Endothelial cell of umbilical vein (primary cell): ENCODE results near the gene CCDC177. TPM values are rescaled to one million over a fixed set of nuclear protein-coding genes. Genes with fewer than 3 reads are reported as not detected.

Source experiments
- BruUV-seq: library from RNA; stranded (reverse); fragments of 400-500 nt; replicated peaks from 2 replicates; lab custom pipeline; 2021; lab: Mats Ljungman, UMichigan
- CTCF ChIA-PET: fragments of 300-600, 350-600 bp; sonication (Branson Sonifier 250); formaldehyde crosslinking; loops from one replicate; lab custom pipeline; 2021; ENCODE audit warnings: antibody characterized with exemption, inconsistent platforms; lab: Charles Lee
- POLR2A ChIA-PET: fragments of 300-600, 350-600 bp; sonication (Branson Sonifier 250); formaldehyde crosslinking; loops from one replicate; lab custom pipeline; 2021; ENCODE audit warnings: antibody characterized with exemption, inconsistent platforms; lab: Charles Lee
- DNase-seq: peaks from one replicate; pipeline ENCODE4 v3.0.0-alpha.2; 2011; ENCODE audit warnings: low read depth, low spot score
- FAIRE-seq: peaks from 2 replicates; lab custom pipeline; 2011; peaks lifted over from hg19 to GRCh38; lab: Jason Lieb, UNC
- H2AFZ ChIP-seq: 2 replicates; pipeline ENCODE4 v1.6.0; 2012; ENCODE audit warnings: low read depth, low read length, control low read depth, inconsistent platforms
- H3K27ac ChIP-seq: 2 replicates; pipeline ENCODE4 v1.5.1; 2011; ENCODE audit warnings: low read depth, mild to moderate bottlenecking, control low read depth, low read length, moderate library complexity; ENCODE audit not compliant: insufficient read depth
- H3K27me3 ChIP-seq, 2 experiments: 2 replicates each; pipeline versions ENCODE4 v1.6.0 to v1.6.1; 2011; ENCODE audit warnings: low read length in 2 of 2, mixed read lengths in 1 of 2; ENCODE audit not compliant: control insufficient read depth in 2 of 2, insufficient read depth in 2 of 2
- H3K36me3 ChIP-seq, 2 experiments: 2 replicates in 1 of 2; 3 replicates in 1 of 2; pipeline ENCODE4 v1.5.1; 2011; ENCODE audit warnings: low read length in 2 of 2, mild to moderate bottlenecking in 1 of 2, moderate library complexity in 1 of 2; ENCODE audit not compliant: control insufficient read depth in 2 of 2, insufficient read depth in 2 of 2; ENCODE audit errors: extremely low read depth in 1 of 2
- H3K4me1 ChIP-seq: 3 replicates; pipeline ENCODE4 v1.5.1; 2011; ENCODE audit warnings: mild to moderate bottlenecking, low read length; ENCODE audit not compliant: control insufficient read depth, insufficient read depth; ENCODE audit errors: extremely low read depth
- H3K4me2 ChIP-seq: 2 replicates; pipeline ENCODE4 v1.6.1; 2011; ENCODE audit warnings: low read length, control low read depth, mixed read lengths; ENCODE audit not compliant: insufficient read depth
- H3K4me3 ChIP-seq, 3 experiments: fragments of 200-600 bp in 1 of 3; sonication (generic), shearing (Covaris generic) in 1 of 3; replicated peaks in 1 of 3; 2 replicates each; pipeline ENCODE4 v1.5.1; 2011 to 2016; ENCODE audit warnings: control low read depth in 3 of 3, low read length in 3 of 3, mild to moderate bottlenecking in 2 of 3, inconsistent platforms in 1 of 3, low read depth in 1 of 3, moderate library complexity in 1 of 3; ENCODE audit not compliant: insufficient read depth in 1 of 3
- H3K79me2 ChIP-seq: 2 replicates; pipeline ENCODE4 v1.6.0; 2012; ENCODE audit warnings: low read length, inconsistent platforms; ENCODE audit not compliant: control insufficient read depth, insufficient read depth
- H3K9ac ChIP-seq: replicated peaks from 2 replicates; pipeline ENCODE3; 2011; ENCODE audit warnings: low read length, control low read depth; ENCODE audit not compliant: insufficient read depth; ENCODE audit errors: extremely low read depth
- H3K9me1 ChIP-seq: replicated peaks from 3 replicates; pipeline ENCODE4 v1.6.0; 2011; ENCODE audit warnings: mild to moderate bottlenecking, low read length; ENCODE audit not compliant: control insufficient read depth, insufficient read depth; ENCODE audit errors: extremely low read depth
- H3K9me3 ChIP-seq: replicated peaks from 2 replicates; pipeline ENCODE4 v1.5.1; 2012; ENCODE audit warnings: low read length, inconsistent platforms; ENCODE audit not compliant: control insufficient read depth, insufficient read depth
- H4K20me1 ChIP-seq: replicated peaks from 2 replicates; pipeline ENCODE3; 2011; ENCODE audit warnings: mild to moderate bottlenecking, low read length; ENCODE audit not compliant: control insufficient read depth, insufficient read depth; ENCODE audit errors: extremely low read depth
- EZH2 ChIP-seq: IDR thresholded peaks from 2 replicates; pipeline ENCODE4 v1.6.1; 2012; ENCODE audit warnings: borderline replicate concordance, low read depth, mild to moderate bottlenecking, moderate library complexity, low read length, inconsistent platforms; ENCODE audit not compliant: severe bottlenecking
- FOS ChIP-seq: IDR thresholded peaks from 2 replicates; pipeline ENCODE4 v1.6.1; 2011; ENCODE audit warnings: mild to moderate bottlenecking, low read length, moderate library complexity, borderline replicate concordance; ENCODE audit not compliant: insufficient read depth
- GATA2 ChIP-seq: IDR thresholded peaks from 2 replicates; pipeline ENCODE4 v1.7.0; 2011; ENCODE audit warnings: low read depth, mild to moderate bottlenecking, moderate library complexity, mixed read lengths, low read length; ENCODE audit not compliant: insufficient read length, insufficient read depth
- JUN ChIP-seq: IDR thresholded peaks from 2 replicates; pipeline ENCODE4 v1.6.1; 2011; ENCODE audit warnings: borderline replicate concordance, low read depth; ENCODE audit not compliant: insufficient read length, insufficient read depth
- MAX ChIP-seq: IDR thresholded peaks from 2 replicates; pipeline ENCODE4 v1.6.1; 2011; ENCODE audit not compliant: insufficient read depth, insufficient read length
- MYC ChIP-seq: IDR thresholded peaks from one replicate; pipeline ENCODE4 v1.6.1; 2011; ENCODE audit warnings: mild to moderate bottlenecking, low read depth, low read length
- POLR2A ChIP-seq: IDR thresholded peaks from 2 replicates; pipeline ENCODE4 v1.6.1; 2012; ENCODE audit warnings: low read depth, mild to moderate bottlenecking, control low read depth, low read length
- POLR2AphosphoS5 ChIP-seq: IDR thresholded peaks from 2 replicates; pipeline ENCODE4 v1.6.1; 2012; ENCODE audit warnings: low read depth, mild to moderate bottlenecking, control low read depth, low read length, moderate library complexity; ENCODE audit not compliant: insufficient read depth
- dilution Hi-C: fragments of 300-500 bp; cut with MboI; formaldehyde crosslinking; loops from one replicate; pipeline ENCODE4 v1.15.0; 2019; ENCODE audit warnings: low sequenced_read_pairs; ENCODE audit not compliant: extremely low pct_ligation_motif_present
- intact Hi-C: fragments of 100-400 bp; cut with micrococcal nuclease; formaldehyde crosslinking; loops from one replicate; pipeline ENCODE4 v1.10.0; 2022
- polyA plus RNA-seq, 4 experiments: library from polyadenylated mRNA; depleted of rRNA in 3 of 4; stranded (reverse) in 3 of 4; unstranded in 1 of 4; fragments of >200 nt; gene quantifications; 2 replicates each; pipeline versions ENCODE4 v1.2.1 to v1.2.3, GENCODE V29; 2011 to 2012; ENCODE audit warnings: missing spikeins in 1 of 4
- total RNA-seq: library from RNA; stranded (reverse); gene quantifications from 2 replicates; pipeline ENCODE4 v1.2.3, GENCODE V29; 2021
- TF ChIP-seq, protein P1 (sequence below), 2 donors: IDR thresholded peaks; 1 replicate in 1 of 2; 2 replicates in 1 of 2; pipeline ENCODE4 v1.5.1; 2011; ENCODE audit warnings: low read length in 2 of 2, mild to moderate bottlenecking in 2 of 2, moderate library complexity in 2 of 2, control low read depth in 1 of 2, inconsistent platforms in 1 of 2, low read depth in 1 of 2; ENCODE audit not compliant: insufficient read depth in 1 of 2; ENCODE audit errors: extremely low read depth in 1 of 2

CCDC177 gene
- total and polyA plus RNA-seq, 2 donors (not counting 3 experiments of a cell fraction or from before 2014, with no cell fraction given): not detected

GRCh38 chr14:69619012-69619411 is 44.3 kb upstream of the CCDC177 start:
- Histone ChIP-seq H3K36me3 (no peaks in the 10 kb centered on the region), H3K27me3 (no peaks in the 10 kb centered on the region), H3K4me2 (no peak overlapping the region), H3K4me1 (peaks cover 16% of the 10 kb centered on the region), H3K4me3 (no peak overlapping the region), H3K9me3 (no peaks in the 10 kb centered on the region), H2AFZ (no peak overlapping the region), H3K79me2 (peaks cover 70% of the 10 kb centered on the region), H3K9ac (no peak overlapping the region), H3K9me1 (no peaks in the 10 kb centered on the region), H3K27ac (no peak overlapping the region), H4K20me1 (peaks cover 3% of the 10 kb centered on the region)
- intact Hi-C loops: no loop called here
- ChIA-PET POLR2A (no interaction called here), CTCF (no interaction called here)
- BruUV-seq: no TSS peak
- DNase-seq: no peak
- TF ChIP-seq EZH2: no peak
- TF ChIP-seq MAX: no peak
- TF ChIP-seq JUN: no peak
- TF ChIP-seq, protein P1, sequence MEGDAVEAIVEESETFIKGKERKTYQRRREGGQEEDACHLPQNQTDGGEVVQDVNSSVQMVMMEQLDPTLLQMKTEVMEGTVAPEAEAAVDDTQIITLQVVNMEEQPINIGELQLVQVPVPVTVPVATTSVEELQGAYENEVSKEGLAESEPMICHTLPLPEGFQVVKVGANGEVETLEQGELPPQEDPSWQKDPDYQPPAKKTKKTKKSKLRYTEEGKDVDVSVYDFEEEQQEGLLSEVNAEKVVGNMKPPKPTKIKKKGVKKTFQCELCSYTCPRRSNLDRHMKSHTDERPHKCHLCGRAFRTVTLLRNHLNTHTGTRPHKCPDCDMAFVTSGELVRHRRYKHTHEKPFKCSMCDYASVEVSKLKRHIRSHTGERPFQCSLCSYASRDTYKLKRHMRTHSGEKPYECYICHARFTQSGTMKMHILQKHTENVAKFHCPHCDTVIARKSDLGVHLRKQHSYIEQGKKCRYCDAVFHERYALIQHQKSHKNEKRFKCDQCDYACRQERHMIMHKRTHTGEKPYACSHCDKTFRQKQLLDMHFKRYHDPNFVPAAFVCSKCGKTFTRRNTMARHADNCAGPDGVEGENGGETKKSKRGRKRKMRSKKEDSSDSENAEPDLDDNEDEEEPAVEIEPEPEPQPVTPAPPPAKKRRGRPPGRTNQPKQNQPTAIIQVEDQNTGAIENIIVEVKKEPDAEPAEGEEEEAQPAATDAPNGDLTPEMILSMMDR (IDR thresholded peaks at IDR 0.05; ENCODE audit: extremely low read depth in 1 of 2, insufficient read depth in 1 of 2, low read depth in 1 of 2, low read length in 2 of 2): no peak
- TF ChIP-seq GATA2: no peak
- TF ChIP-seq POLR2A: no peak
- no peak for TF ChIP-seq MYC
- TF ChIP-seq POLR2AphosphoS5: no peak
- TF ChIP-seq FOS: no peak
- no peak for FAIRE-seq
- dilution Hi-C loops: no loop called here
